Upper lobe of right lung (tissue), 1 donor: Measurements from ENCODE around the gene ASB2. TPM values are rescaled to one million over a fixed set of nuclear protein-coding genes. Genes with fewer than 3 reads are reported as not detected.

Source experiments
- ATAC-seq: fragments of 200-7000 bp; cut with Tn5 transposase; one replicate; pipeline ENCODE4 v1.9.1; 2020; ENCODE audit warnings: mild to moderate bottlenecking, moderate library complexity
- DNase-seq: peaks from one replicate; pipeline ENCODE4 v3.0.0-alpha.2; 2020
- H3K27ac ChIP-seq: fragments of 200-600 bp; one replicate; pipeline ENCODE4 v1.8.0; 2022
- H3K27me3 ChIP-seq: fragments of 200-600 bp; one replicate; pipeline ENCODE4 v1.8.0; 2022; ENCODE audit warnings: mild to moderate bottlenecking
- H3K36me3 ChIP-seq: fragments of 200-600 bp; one replicate; pipeline ENCODE4 v1.8.0; 2022
- H3K4me1 ChIP-seq: fragments of 200-600 bp; one replicate; pipeline ENCODE4 v1.8.0; 2022
- H3K4me3 ChIP-seq: fragments of 200-600 bp; one replicate; pipeline ENCODE4 v1.8.0; 2022; ENCODE audit warnings: mild to moderate bottlenecking
- H3K9me3 ChIP-seq: fragments of 200-600 bp; one replicate; pipeline ENCODE4 v1.8.0; 2022
- intact Hi-C: fragments of 100-400 bp; cut with DNase I; formaldehyde crosslinking; loops from one replicate; pipeline ENCODE4 v1.11.0; 2022
- total RNA-seq: library from RNA; stranded (reverse); fragmentation: NEBNext Ultra II Directional; extraction: Animal tissue kit (Norgen Biotek cat#: 25700); gene quantifications from one replicate; pipeline ENCODE4 v1.2.1, GENCODE V29; 2021
- TF ChIP-seq, protein P1 (sequence below): fragments of 200-600 bp; IDR thresholded peaks from one replicate; pipeline ENCODE4 v1.8.0; 2022; ENCODE audit warnings: antibody characterized with exemption
- donor health status: DM: no; HTN: yes; CAD: no; lungs with severe emphysema.

ASB2 gene
- total RNA-seq, 1 donor from 2014 or later: 3.2 TPM

DNA sequence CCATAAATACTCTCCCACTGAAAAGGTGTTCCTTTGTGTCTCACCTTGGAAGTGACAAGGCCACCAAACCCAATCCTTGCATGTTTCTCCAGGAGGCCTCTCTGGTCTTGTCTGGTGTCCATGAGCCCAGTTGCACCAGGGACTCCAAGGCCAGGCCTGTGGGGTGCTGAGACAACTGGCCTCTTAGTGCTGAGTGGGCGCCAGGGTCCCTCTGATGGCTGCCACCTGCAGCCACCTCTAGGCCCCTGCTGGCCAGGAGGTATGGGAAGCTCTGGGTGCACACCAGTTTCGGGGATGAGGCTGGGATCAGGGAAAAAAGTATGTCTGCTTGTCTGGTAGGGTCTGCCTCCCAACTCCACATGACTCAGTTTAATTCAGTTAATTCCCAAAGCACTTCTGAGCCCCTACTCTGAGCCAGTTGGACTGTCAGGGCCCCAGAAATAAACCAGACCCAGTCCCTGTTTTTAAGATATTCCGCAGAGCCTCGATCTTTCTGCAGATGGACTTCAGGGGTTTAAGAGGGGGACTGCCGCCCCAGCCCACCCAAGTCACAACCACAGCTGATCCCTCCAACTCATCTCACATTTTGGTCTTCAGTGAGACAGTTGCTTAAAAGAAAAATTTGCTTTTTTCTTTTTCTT lies 64.3 kb downstream of the ASB2 start:
- intact Hi-C loops: no loop called here
- no peak for DNase-seq
- TF ChIP-seq, protein P1, sequence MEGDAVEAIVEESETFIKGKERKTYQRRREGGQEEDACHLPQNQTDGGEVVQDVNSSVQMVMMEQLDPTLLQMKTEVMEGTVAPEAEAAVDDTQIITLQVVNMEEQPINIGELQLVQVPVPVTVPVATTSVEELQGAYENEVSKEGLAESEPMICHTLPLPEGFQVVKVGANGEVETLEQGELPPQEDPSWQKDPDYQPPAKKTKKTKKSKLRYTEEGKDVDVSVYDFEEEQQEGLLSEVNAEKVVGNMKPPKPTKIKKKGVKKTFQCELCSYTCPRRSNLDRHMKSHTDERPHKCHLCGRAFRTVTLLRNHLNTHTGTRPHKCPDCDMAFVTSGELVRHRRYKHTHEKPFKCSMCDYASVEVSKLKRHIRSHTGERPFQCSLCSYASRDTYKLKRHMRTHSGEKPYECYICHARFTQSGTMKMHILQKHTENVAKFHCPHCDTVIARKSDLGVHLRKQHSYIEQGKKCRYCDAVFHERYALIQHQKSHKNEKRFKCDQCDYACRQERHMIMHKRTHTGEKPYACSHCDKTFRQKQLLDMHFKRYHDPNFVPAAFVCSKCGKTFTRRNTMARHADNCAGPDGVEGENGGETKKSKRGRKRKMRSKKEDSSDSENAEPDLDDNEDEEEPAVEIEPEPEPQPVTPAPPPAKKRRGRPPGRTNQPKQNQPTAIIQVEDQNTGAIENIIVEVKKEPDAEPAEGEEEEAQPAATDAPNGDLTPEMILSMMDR: no peak

DNA sequence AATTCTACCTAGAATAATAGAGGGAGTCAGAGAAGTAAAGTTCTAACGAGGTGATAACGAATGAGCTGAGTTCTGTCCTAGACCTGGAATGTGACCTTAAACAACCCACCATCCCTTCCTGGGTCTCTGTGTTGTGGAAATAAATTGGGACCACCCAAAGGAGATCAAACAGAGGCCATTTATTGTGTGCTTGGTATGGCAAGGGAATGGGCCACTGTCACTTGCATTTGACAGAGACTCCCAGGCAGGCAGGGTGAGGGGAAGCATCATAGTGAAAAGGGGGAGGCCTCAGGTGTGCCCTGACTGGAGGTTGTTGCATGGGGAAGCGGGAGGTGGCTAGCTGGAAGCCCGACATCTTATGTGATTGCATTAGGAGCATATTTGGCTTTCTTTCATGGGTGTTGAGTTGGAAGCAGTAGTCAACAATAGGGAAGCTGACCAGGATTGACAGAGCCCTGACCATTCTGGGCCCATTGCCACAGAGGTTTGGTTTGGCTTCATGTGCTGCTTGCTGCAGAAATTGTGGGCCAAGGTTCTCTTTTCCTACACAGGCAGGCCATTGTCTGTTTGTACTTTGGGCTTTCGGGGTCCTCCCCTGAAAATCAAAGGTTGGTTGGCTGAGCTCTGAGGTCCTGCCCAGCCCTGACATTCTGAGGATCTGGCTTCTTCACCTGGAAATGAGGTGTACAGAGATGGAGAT lies 66.8 kb downstream of the ASB2 start:
- Histone ChIP-seq H3K4me1 (no peaks in the 10 kb centered on the region), H3K27me3 (no peaks in the 10 kb centered on the region), H3K9me3 (no peaks in the 10 kb centered on the region), H3K27ac (no peak overlapping the region), H3K4me3 (no peak overlapping the region), H3K36me3 (no peaks in the 10 kb centered on the region)
- intact Hi-C loops: no loop called here
- DNase-seq: no peak
- TF ChIP-seq, protein P1: no peak
- ATAC-seq: no peak

More for the DNA sequence above, 64.3 kb downstream of the ASB2 start:
- Histone ChIP-seq H3K36me3 (no peaks in the 10 kb centered on the region), H3K9me3 (no peaks in the 10 kb centered on the region), H3K4me3 (no peak overlapping the region), H3K4me1 (no peaks in the 10 kb centered on the region), H3K27ac (no peak overlapping the region), H3K27me3 (no peaks in the 10 kb centered on the region)
- ATAC-seq: no peak

DNA sequence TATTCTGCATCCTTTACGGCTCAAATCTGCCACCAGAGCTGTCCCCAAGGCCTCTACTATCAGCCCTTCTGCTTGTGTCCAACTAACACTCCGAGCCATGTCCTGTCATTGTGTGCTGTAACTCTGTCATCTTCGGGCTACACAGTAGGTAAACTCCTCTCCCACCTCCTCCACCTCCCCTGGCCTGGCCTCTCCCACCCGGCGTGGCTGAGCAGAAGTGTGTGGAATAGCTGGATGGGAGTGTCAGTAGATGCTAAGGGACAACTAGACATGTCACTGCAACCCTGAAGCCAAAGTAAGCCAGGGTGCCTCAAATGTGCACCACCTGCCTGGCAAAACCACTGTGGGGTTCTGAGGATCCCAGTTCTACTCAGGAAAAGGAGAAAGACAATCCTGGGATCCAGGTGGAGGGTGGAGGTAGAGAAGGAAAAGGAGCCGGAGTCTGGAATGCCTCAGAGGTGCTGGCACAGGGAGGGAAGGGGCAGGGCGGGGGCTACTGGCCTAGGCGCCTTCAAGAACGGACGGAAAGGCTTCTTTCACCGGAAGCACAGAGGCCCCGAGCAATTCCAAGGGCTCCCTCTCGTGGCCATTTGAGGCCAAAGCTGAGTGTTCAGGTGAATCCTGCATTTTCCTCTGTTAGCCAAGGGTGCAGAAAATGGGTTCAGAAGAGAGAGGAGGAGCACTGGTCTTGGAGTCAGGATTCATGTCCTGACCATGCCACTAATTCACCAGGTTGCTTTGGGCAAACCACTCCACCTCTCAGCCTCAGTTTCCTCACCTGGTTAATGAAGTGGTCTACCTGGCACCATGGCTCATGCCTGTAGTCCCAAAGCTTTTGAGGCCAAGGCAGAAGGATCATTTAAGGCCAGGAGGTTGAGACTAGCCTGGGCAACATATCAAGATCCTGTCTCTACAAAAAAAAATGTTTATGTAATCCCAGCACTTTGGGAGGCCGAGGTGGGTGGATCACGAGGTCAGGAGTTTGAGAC lies 69.7 kb downstream of the ASB2 start:
- intact Hi-C loops: no loop called here
- Histone ChIP-seq H3K27me3 (peaks cover 11% of the 10 kb centered on the region), H3K4me1 (no peaks in the 10 kb centered on the region), H3K27ac (no peak overlapping the region), H3K36me3 (no peaks in the 10 kb centered on the region), H3K9me3 (no peaks in the 10 kb centered on the region), H3K4me3 (no peak overlapping the region)
- peak; percentile 74 for ATAC-seq
- DNase-seq: peak; percentile 77
- TF ChIP-seq, protein P1: peak; percentile 71

DNA sequence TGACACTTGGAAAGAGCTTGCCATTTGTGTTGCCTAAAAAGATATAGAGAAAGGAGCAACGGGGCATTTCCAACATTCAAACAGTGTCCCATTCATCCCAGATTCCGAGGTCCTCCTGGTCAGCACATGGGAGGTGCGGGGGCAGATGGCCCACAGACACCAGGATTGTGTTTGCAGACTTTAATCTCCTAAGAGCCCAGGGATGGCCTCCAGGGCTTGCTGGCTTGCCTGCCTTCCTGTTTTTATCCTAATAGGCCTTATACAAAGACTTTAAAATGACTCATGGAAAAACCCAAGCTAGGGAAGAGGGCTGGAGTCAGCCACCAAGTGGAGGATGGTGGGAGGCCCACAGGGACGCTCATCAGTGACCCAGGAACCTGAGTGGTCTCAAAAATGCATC lies 70.7 kb downstream of the ASB2 start:
- Histone ChIP-seq H3K4me3 (no peak overlapping the region), H3K36me3 (no peaks in the 10 kb centered on the region), H3K9me3 (no peaks in the 10 kb centered on the region), H3K27ac (no peak overlapping the region), H3K27me3 (peaks cover 11% of the 10 kb centered on the region), H3K4me1 (no peaks in the 10 kb centered on the region)
- DNase-seq: peak; percentile 29
- intact Hi-C loops: no loop called here
- TF ChIP-seq, protein P1: no peak
- no peak for ATAC-seq

DNA sequence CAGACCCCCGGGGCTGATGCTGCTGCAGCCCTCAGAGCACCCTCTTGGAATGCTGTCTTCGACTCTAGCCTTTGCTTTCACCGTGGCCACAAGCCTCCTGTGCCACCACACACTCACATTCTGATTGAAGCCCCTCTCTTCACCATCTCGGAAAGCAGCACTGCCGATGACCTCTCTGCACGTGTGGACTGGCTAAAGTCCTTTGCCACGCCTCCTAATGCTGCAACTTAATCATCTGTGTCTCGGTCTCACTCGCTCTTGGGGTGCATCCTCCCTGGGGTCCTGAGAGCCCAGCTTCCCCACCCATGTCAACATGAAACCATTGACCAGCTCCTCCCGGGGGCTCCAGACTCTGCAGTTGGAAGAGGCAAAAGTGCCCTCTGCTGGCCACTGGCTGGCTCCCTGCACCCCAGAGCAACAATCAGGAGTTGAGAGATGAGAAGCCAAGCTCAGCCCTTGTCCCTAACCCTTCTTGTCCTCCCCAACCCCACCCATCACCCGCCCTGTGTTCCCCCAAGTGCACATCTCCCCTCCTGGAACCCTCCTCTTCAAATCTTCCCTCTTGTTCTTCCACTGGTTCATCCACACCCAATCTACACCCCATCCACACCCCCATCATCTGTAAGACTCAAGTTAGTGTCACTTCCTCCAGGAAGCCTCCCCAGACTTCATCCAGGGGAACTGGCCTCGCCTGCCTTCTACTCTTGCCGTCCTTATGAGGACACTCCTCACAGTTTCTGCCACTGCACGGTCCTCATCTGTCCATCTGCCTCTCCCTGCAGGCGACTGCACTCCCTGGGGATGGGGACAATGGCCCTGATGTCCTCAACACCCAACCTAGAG lies 72.8 kb downstream of the ASB2 start:
- H3K4me1 ChIP-seq: no peaks in the 10 kb centered on the region
- DNase-seq: peak; percentile 69
- peaks cover 11% of the 10 kb centered on the region for H3K27me3 ChIP-seq
- intact Hi-C loops: no loop called here
- no peak overlapping the region for H3K27ac ChIP-seq
- H3K9me3 ChIP-seq: no peaks in the 10 kb centered on the region
- TF ChIP-seq, protein P1: peak; percentile 35
- H3K4me3 ChIP-seq: no peak overlapping the region
- no peaks in the 10 kb centered on the region for H3K36me3 ChIP-seq
- peak; percentile 32 for ATAC-seq
